Breast epithelium (tissue), 4 donors: ENCODE results near the gene AVPR1B. TPM values are rescaled to one million over a fixed set of nuclear protein-coding genes. Genes with fewer than 3 reads are reported as not detected.

Experiments
- DNase-seq, 2 donors: peaks; one replicate each; pipeline ENCODE4 v3.0.0-alpha.2; 2019; ENCODE audit warnings: low spot score in 2 of 2
- H3K27ac ChIP-seq, 2 donors: fragments of 200-600 bp; sonication (generic) in 1 of 2; one replicate each; pipeline ENCODE4 v1.5.1; 2016 to 2019; ENCODE audit warnings: mild to moderate bottlenecking in 1 of 2
- H3K27me3 ChIP-seq, 2 donors: fragments of 200-600 bp; sonication (generic) in 1 of 2; one replicate each; pipeline versions ENCODE4 v1.5.1 to v1.6.0; 2017 to 2019; ENCODE audit warnings: control low read depth in 1 of 2, mild to moderate bottlenecking in 1 of 2
- H3K36me3 ChIP-seq: fragments of 200-600 bp; one replicate; pipeline ENCODE4 v1.5.1; 2019
- H3K4me1 ChIP-seq, 2 donors: fragments of 200-600 bp; sonication (generic); one replicate each; pipeline ENCODE4 v1.5.1; 2016 to 2019; ENCODE audit warnings: control low read depth in 1 of 2
- H3K4me3 ChIP-seq, 3 donors: fragments of 200-600 bp; sonication (generic); 1 replicate in 2 of 3; 2 replicates in 1 of 3; pipeline ENCODE4 v1.5.1; 2016 to 2019; ENCODE audit warnings: mild to moderate bottlenecking in 3 of 3, moderate library complexity in 2 of 3
- H3K9me3 ChIP-seq, 2 donors: fragments of 200-600 bp; sonication (generic) in 1 of 2; one replicate each; pipeline ENCODE4 v1.5.1; 2016 to 2019; ENCODE audit warnings: control low read depth in 1 of 2
- POLR2A ChIP-seq: fragments of 450-650 bp; IDR thresholded peaks from one replicate; pipeline ENCODE4 v1.6.1; 2016; ENCODE audit warnings: antibody characterized with exemption, mild to moderate bottlenecking, moderate library complexity
- POLR2AphosphoS5 ChIP-seq, 3 donors: sonication (generic); formaldehyde crosslinking; IDR thresholded peaks; one replicate each; pipeline ENCODE4 v1.6.1; 2017; ENCODE audit warnings: antibody characterized with exemption in 3 of 3
- intact Hi-C: fragments of 100-400 bp; cut with DNase I; formaldehyde crosslinking; loops from one replicate; pipeline ENCODE4 v1.15.1; 2023; ENCODE audit warnings: low total_unique reads
- total RNA-seq, 3 donors: library from RNA; depleted of rRNA; stranded (reverse); fragments of >200 nt; gene quantifications; one replicate each; pipeline ENCODE4 v1.1.0, GENCODE V29; 2016
- TF ChIP-seq, protein P1 (sequence below), 3 donors: fragments of 450-650 bp; IDR thresholded peaks; one replicate each; pipeline ENCODE4 v1.5.1; 2016 to 2017; ENCODE audit warnings: antibody characterized with exemption in 3 of 3, mild to moderate bottlenecking in 3 of 3, moderate library complexity in 3 of 3

AVPR1B gene
- total RNA-seq, 3 donors from 2014 or later: not detected

DNA sequence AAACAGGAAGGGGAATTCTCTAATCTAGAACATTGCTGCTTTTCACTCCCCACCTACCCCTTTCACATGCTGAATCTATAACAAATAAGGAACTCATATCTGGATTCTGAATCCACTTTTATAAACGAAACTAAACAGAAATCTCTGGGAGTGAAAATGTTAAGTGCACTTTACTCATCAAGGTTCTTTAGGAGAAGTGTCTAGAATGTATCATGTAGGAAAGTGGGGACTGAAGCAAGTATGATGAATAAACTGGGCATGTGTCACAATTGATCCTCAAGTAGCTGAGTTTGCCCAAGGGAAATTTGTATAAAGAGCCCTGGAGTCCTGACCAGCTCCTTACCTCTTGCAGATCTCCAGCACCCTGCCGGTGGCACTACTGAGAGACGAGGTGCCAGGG lies 19.8 kb downstream of the AVPR1B start:
- no peak for DNase-seq
- no peaks in the 10 kb centered on the region for H3K9me3 ChIP-seq
- H3K27ac ChIP-seq: no peak overlapping the region
- TF ChIP-seq, protein P1, sequence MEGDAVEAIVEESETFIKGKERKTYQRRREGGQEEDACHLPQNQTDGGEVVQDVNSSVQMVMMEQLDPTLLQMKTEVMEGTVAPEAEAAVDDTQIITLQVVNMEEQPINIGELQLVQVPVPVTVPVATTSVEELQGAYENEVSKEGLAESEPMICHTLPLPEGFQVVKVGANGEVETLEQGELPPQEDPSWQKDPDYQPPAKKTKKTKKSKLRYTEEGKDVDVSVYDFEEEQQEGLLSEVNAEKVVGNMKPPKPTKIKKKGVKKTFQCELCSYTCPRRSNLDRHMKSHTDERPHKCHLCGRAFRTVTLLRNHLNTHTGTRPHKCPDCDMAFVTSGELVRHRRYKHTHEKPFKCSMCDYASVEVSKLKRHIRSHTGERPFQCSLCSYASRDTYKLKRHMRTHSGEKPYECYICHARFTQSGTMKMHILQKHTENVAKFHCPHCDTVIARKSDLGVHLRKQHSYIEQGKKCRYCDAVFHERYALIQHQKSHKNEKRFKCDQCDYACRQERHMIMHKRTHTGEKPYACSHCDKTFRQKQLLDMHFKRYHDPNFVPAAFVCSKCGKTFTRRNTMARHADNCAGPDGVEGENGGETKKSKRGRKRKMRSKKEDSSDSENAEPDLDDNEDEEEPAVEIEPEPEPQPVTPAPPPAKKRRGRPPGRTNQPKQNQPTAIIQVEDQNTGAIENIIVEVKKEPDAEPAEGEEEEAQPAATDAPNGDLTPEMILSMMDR (IDR thresholded peaks at IDR 0.05): no peak
- TF ChIP-seq POLR2AphosphoS5 (IDR thresholded peaks at IDR 0.05) (no peak), POLR2A (no peak)
- no peaks in the 10 kb centered on the region for H3K4me1 ChIP-seq
- no peak overlapping the region for H3K4me3 ChIP-seq
- intact Hi-C loops: no loop called here
- H3K27me3 ChIP-seq: no peaks in the 10 kb centered on the region
- no peaks in the 10 kb centered on the region for H3K36me3 ChIP-seq

DNA sequence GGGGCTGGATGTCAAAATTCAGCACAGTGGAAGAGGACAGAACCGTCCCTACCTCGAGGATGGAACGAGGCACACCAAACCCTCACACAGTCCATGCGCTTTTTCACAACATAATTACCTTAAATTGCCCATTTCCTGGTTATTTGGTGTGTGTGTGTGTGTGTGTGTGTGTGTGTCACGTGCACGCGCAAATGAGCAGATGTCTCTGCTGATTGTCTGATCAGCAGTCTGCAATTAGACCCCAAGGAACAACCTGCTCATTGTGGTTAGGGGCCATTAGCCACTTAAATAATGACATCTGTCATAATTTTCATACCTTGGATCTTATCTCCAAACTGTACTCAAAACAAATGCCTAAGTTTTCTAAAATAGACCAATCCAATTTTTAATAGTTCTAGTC lies 23.2 kb downstream of the AVPR1B start:
- intact Hi-C loops: no loop called here
- Histone ChIP-seq H3K9me3 (no peaks in the 10 kb centered on the region), H3K27ac (no peak overlapping the region), H3K27me3 (no peaks in the 10 kb centered on the region), H3K4me3 (no peak overlapping the region), H3K36me3 (no peaks in the 10 kb centered on the region), H3K4me1 (no peaks in the 10 kb centered on the region)
- DNase-seq: no peak
- TF ChIP-seq POLR2A: no peak

DNA sequence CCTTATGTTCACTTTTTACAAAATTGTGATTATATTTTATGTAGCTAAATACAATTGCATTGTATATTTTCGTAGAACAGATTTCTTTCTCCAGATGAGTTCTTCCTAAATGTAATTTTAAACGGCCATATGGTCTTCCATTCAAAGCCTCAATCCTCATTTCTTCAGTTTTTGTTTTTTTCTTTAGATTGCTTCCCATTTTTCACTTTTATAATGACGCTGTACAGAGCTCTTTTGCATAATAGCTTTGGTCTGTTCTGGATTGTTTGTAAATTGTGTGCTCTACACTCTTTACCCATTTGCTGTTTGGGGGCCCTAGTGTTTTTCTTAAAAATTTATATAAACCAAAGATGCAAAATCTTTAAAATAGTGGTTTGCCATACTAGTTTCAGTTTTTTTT lies 27.8 kb downstream of the AVPR1B start:
- Histone ChIP-seq H3K4me1 (no peaks in the 10 kb centered on the region), H3K36me3 (no peaks in the 10 kb centered on the region), H3K4me3 (no peak overlapping the region), H3K27me3 (no peaks in the 10 kb centered on the region), H3K9me3 (no peaks in the 10 kb centered on the region), H3K27ac (no peak overlapping the region)
- intact Hi-C loops: no loop called here
- no peak for TF ChIP-seq POLR2AphosphoS5 (IDR thresholded peaks at IDR 0.05)
- no peak for TF ChIP-seq POLR2A
- TF ChIP-seq, protein P1 (IDR thresholded peaks at IDR 0.05): no peak
- DNase-seq: no peak

DNA sequence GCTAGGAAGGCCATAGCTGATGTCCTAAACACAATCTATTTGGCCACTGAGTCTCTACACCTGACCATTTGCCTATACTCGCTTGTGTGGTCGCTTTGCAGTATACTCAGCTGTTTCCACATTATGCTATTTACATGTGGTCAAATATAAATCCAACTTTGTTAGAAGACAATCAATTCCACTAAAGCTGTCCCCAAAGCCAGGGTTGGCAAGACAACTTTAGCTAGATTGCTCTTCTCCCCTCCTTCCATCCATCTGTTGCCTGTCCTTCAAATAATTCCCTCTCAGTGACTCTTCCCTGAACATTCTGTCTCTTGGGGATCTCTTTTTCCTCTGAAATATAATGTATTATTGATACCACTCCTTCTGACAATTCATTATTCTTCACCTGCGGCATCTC lies 30.1 kb downstream of the AVPR1B start:
- DNase-seq: no peak
- intact Hi-C loops: no loop called here
- no peaks in the 10 kb centered on the region for H3K4me1 ChIP-seq
- H3K27me3 ChIP-seq: no peaks in the 10 kb centered on the region
- no peaks in the 10 kb centered on the region for H3K9me3 ChIP-seq
- TF ChIP-seq, protein P1 (IDR thresholded peaks at IDR 0.05): no peak
- TF ChIP-seq POLR2A (no peak), POLR2AphosphoS5 (IDR thresholded peaks at IDR 0.05) (no peak)
- H3K4me3 ChIP-seq: no peak overlapping the region
- no peaks in the 10 kb centered on the region for H3K36me3 ChIP-seq
- H3K27ac ChIP-seq: no peak overlapping the region

DNA sequence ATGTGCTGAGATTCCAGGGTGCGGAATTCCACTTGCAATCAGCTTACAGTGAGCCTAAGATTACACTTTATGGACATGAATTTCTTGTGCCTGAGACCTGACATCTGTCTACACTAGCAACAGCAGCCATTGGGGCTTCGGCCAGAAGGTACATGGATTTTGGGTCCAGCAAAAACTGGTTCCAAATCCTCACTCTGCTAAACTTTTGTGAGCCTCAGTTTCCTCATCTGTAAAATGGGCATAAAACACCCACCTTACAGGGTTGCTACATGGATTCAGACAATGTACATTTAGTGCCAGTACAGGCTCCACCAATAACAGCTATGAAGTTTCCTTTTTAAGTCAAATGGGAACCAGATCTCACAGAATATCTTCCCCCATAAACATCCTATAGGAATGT lies 33.4 kb downstream of the AVPR1B start:
- H3K27me3 ChIP-seq: no peaks in the 10 kb centered on the region
- no peak overlapping the region for H3K4me3 ChIP-seq
- H3K27ac ChIP-seq: no peak overlapping the region
- no peaks in the 10 kb centered on the region for H3K9me3 ChIP-seq
- DNase-seq: no peak
- no peaks in the 10 kb centered on the region for H3K36me3 ChIP-seq
- no peaks in the 10 kb centered on the region for H3K4me1 ChIP-seq
- intact Hi-C loops: no loop called here
- TF ChIP-seq POLR2A (no peak), POLR2AphosphoS5 (IDR thresholded peaks at IDR 0.05) (no peak)
- TF ChIP-seq, protein P1 (IDR thresholded peaks at IDR 0.05): no peak
